ENCODE results near the gene TLL1. TPM values are rescaled to one million over a fixed set of nuclear protein-coding genes. Genes with fewer than 3 reads are reported as not detected.

The TLL1 gene
- total and polyA plus RNA-seq, 9 donors = 0.35 to 12.9 (median 1.3) TPM

GRCh38 chr4:166042510-166043055 is 169.5 kb downstream of the TLL1 start:
- no peaks in the 10 kb centered on the region for H3K9me3 ChIP-seq
- no peak overlapping the region for H3K27ac ChIP-seq
- H3K4me1 ChIP-seq (ENCODE audit: insufficient read depth) = no peaks in the 10 kb centered on the region
- DNase-seq = no peak
- H3K36me3 ChIP-seq = no peaks in the 10 kb centered on the region
- intact Hi-C loops (cut with DNase I) = no loop called here
- H3K4me3 ChIP-seq = no peak overlapping the region
- 18 to 31% (median 29%) methylated on average over 8 of the region's 8 CpGs for WGBS, 3 donors
- H3K27me3 ChIP-seq = no peaks in the 10 kb centered on the region
- TF ChIP-seq, protein P1, sequence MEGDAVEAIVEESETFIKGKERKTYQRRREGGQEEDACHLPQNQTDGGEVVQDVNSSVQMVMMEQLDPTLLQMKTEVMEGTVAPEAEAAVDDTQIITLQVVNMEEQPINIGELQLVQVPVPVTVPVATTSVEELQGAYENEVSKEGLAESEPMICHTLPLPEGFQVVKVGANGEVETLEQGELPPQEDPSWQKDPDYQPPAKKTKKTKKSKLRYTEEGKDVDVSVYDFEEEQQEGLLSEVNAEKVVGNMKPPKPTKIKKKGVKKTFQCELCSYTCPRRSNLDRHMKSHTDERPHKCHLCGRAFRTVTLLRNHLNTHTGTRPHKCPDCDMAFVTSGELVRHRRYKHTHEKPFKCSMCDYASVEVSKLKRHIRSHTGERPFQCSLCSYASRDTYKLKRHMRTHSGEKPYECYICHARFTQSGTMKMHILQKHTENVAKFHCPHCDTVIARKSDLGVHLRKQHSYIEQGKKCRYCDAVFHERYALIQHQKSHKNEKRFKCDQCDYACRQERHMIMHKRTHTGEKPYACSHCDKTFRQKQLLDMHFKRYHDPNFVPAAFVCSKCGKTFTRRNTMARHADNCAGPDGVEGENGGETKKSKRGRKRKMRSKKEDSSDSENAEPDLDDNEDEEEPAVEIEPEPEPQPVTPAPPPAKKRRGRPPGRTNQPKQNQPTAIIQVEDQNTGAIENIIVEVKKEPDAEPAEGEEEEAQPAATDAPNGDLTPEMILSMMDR (IDR thresholded peaks at IDR 0.05) = no peak
- no peak for TF ChIP-seq EP300 (IDR thresholded peaks at IDR 0.05)
- no peak for TF ChIP-seq POLR2A (IDR thresholded peaks at IDR 0.05)

DNA sequence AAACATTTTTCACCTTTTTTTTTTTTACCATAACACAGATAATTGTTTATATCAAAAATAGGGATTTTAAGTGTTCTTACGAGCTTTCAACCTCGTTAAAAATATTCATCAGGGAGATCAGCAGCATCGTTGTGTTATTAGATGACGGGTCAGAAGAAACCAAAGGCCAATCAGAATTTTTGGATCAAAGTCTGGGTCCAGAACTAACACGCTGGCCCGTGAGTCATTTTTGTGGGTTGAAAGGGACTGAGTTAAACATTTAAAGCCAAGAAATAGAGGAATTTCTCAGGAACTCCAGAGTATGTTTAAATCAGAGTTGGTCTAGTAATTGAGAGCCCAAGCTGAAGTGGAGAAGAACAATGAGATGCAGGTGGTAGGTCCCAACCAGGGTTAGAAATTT is 170.8 kb downstream of the TLL1 start:
- H3K27ac ChIP-seq = no peak overlapping the region
- H3K4me3 ChIP-seq = no peak overlapping the region
- no peaks in the 10 kb centered on the region for H3K4me1 ChIP-seq (ENCODE audit: insufficient read depth)
- no peaks in the 10 kb centered on the region for H3K27me3 ChIP-seq
- H3K9me3 ChIP-seq = no peaks in the 10 kb centered on the region
- H3K36me3 ChIP-seq = no peaks in the 10 kb centered on the region
- intact Hi-C loops (cut with DNase I) = no loop called here
- DNase-seq = no peak
- 78 to 87% (median 79%) methylated on average over 6 of the region's 6 CpGs for WGBS, 3 donors
- TF ChIP-seq, protein P1 (IDR thresholded peaks at IDR 0.05) = no peak
- TF ChIP-seq EP300 (IDR thresholded peaks at IDR 0.05) (no peak), POLR2A (IDR thresholded peaks at IDR 0.05) (no peak)

DNA sequence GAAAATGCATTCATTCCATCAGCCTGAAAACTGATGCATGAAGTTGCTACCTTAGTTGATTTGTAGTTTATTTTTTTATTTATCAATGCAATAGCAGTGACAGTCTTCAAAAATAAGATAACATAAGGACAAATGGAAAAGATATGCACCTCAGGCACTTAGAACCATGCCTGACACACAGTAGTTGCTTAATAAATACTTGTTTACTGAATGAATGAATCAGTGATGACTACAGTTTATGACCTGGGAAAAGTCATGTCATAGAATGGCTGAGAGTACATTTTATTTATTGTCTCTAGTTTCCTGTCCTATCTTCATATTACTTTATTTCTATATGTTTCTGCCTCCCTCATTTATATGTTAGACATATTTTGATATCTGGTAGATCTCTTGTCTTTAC is 171.8 kb downstream of the TLL1 start:
- intact Hi-C loops (cut with DNase I) = no loop called here
- H3K4me3 ChIP-seq = no peak overlapping the region
- DNase-seq = no peak
- no peaks in the 10 kb centered on the region for H3K4me1 ChIP-seq (ENCODE audit: insufficient read depth)
- no peaks in the 10 kb centered on the region for H3K27me3 ChIP-seq
- no peak overlapping the region for H3K27ac ChIP-seq
- TF ChIP-seq EP300 (IDR thresholded peaks at IDR 0.05) = no peak
- no peak for TF ChIP-seq POLR2A (IDR thresholded peaks at IDR 0.05)
- TF ChIP-seq, protein P1 (IDR thresholded peaks at IDR 0.05) = no peak
- H3K9me3 ChIP-seq = no peaks in the 10 kb centered on the region
- H3K36me3 ChIP-seq = no peaks in the 10 kb centered on the region

GRCh38 chr4:166045457-166045856 is 172.4 kb downstream of the TLL1 start:
- H3K27ac ChIP-seq = no peak overlapping the region
- no peaks in the 10 kb centered on the region for H3K4me1 ChIP-seq (ENCODE audit: insufficient read depth)
- H3K9me3 ChIP-seq = no peaks in the 10 kb centered on the region
- intact Hi-C loops (cut with DNase I) = no loop called here
- no peak overlapping the region for H3K4me3 ChIP-seq
- no peaks in the 10 kb centered on the region for H3K27me3 ChIP-seq
- 45 to 64% (median 46%) methylated on average over 9 of the region's 9 CpGs for WGBS, 3 donors
- TF ChIP-seq, protein P1 (IDR thresholded peaks at IDR 0.05) = no peak
- TF ChIP-seq POLR2A (IDR thresholded peaks at IDR 0.05) (no peak), EP300 (IDR thresholded peaks at IDR 0.05) (no peak)
- no peaks in the 10 kb centered on the region for H3K36me3 ChIP-seq
- DNase-seq = no peak
